HepG2 (cell line): Measurements from ENCODE around the gene PDE9A. TPM values are rescaled to one million over a fixed set of nuclear protein-coding genes. Genes with fewer than 3 reads are reported as not detected.

Experiments
- AFF4 ChIP-seq: sonication (generic); formaldehyde crosslinking; IDR thresholded peaks from 2 replicates; pipeline ENCODE4 v1.4.0; 2020; ENCODE audit warnings: missing genetic modification reagents
- DBP ChIP-seq: sonication (generic); formaldehyde crosslinking; IDR thresholded peaks from 2 replicates; pipeline ENCODE4 v1.4.0; 2020; ENCODE audit warnings: missing genetic modification reagents; ENCODE audit errors: not compliant biosample characterization
- KAT8 ChIP-seq: IDR thresholded peaks from 2 replicates; pipeline ENCODE4 v1.6.1; 2016; ENCODE audit warnings: missing genetic modification reagents, missing compliant biosample characterization
- NR0B2 ChIP-seq: sonication (generic); formaldehyde crosslinking; IDR thresholded peaks from 2 replicates; pipeline ENCODE4 v1.4.0; 2020; ENCODE audit warnings: mild to moderate bottlenecking, missing genetic modification reagents
- RORA ChIP-seq: sonication (generic); formaldehyde crosslinking; IDR thresholded peaks from 2 replicates; pipeline ENCODE4 v1.5.0; 2020; ENCODE audit warnings: mild to moderate bottlenecking, missing genetic modification reagents, moderate library complexity
- SP2 ChIP-seq: sonication (generic); formaldehyde crosslinking; IDR thresholded peaks from 2 replicates; pipeline ENCODE4 v1.5.1; 2020; ENCODE audit warnings: mild to moderate bottlenecking, missing genetic modification reagents
- U2AF1 ChIP-seq: fragments of 200-400 bp; formaldehyde crosslinking; optimal IDR thresholded peaks from 2 replicates; pipeline ENCODE3; 2017; ENCODE audit warnings: mild to moderate bottlenecking, low read depth, low read length
- U2AF2 ChIP-seq: fragments of 200-400 bp; formaldehyde crosslinking; IDR thresholded peaks from 2 replicates; pipeline ENCODE4 v1.6.1; 2017; ENCODE audit warnings: low read depth, mild to moderate bottlenecking, low read length
- ZEB1 ChIP-seq: IDR thresholded peaks from 2 replicates; pipeline ENCODE4 v1.6.1; 2012; ENCODE audit warnings: mild to moderate bottlenecking, low read depth, inconsistent platforms; ENCODE audit not compliant: insufficient replicate concordance
- ZNF143 ChIP-seq: sonication (generic); formaldehyde crosslinking; IDR thresholded peaks from 2 replicates; pipeline ENCODE4 v1.4.0; 2020; ENCODE audit warnings: missing genetic modification reagents
- ZNF296 ChIP-seq: sonication (generic); formaldehyde crosslinking; conservative IDR thresholded peaks from 2 replicates; pipeline ENCODE4 v1.5.0; 2020; ENCODE audit warnings: mild to moderate bottlenecking, missing genetic modification reagents
- ZNF749 ChIP-seq: sonication (generic); formaldehyde crosslinking; IDR thresholded peaks from 2 replicates; pipeline ENCODE4 v1.8.0; 2022; ENCODE audit warnings: mild to moderate bottlenecking, missing genetic modification reagents, moderate library complexity, borderline replicate concordance
- polyA plus RNA-seq, 8 experiments: library from polyadenylated mRNA; depleted of rRNA in 3 of 8; stranded (reverse) in 7 of 8; unstranded in 1 of 8; fragments of >200 nt; fragmentation: Illumina TruSeq in 4 of 8; extraction: Trizol in 4 of 8; gene quantifications; 2 replicates each; pipeline versions ENCODE4 v1.2.1 to v1.2.3, GENCODE V29; 2011 to 2016; ENCODE audit warnings: low read depth in 4 of 8, missing spikeins in 1 of 8, mixed read lengths in 1 of 8; ENCODE audit not compliant: insufficient read depth in 1 of 8
- total RNA-seq, 5 experiments: library from RNA; depleted of rRNA; stranded (reverse); fragments of >200 nt; fragmentation: Illumina TruSeq; extraction: Trizol; gene quantifications; 2 replicates each; pipeline ENCODE4 v1.2.3, GENCODE V29; 2016; ENCODE audit warnings: low read depth in 1 of 5

The PDE9A gene
- total and polyA plus RNA-seq, 2 of the 13 experiments (the other 11 are each of a cell fraction or from before 2014, with no cell fraction given) = 4.6 to 19.7 TPM

- TF ChIP-seq ZNF749 (CRISPR knock-in tag) (no peak), ZNF143 (no peak), NR0B2 (no peak), ZEB1 (no peak), RORA (CRISPR knock-in tag) (no peak), U2AF1 (no peak), ZNF296 (CRISPR knock-in tag) (no peak), U2AF2 (no peak), DBP (no peak), KAT8 (CRISPR knock-in tag) (no peak), AFF4 (CRISPR knock-in tag) (no peak), SP2 (no peak)
These were observed 107.0 kb downstream of the PDE9A start (continued) for GRCh38 chr21:42760361-42760950.
